Stimulated activated CD8-positive, alpha-beta memory T cell treated with anti-CD3 and anti-CD28 coated beads, Interleukin-7, amount 100 ng/mL, for 4 hours (primary cell): ENCODE data around the gene FITM1.

ENCODE experiments used
- DNase-seq, 2 donors: peaks; one replicate each; pipeline ENCODE4 v3.0.0-alpha.2; 2020; ENCODE audit warnings: low read depth in 2 of 2

The FITM1 gene

DNA sequence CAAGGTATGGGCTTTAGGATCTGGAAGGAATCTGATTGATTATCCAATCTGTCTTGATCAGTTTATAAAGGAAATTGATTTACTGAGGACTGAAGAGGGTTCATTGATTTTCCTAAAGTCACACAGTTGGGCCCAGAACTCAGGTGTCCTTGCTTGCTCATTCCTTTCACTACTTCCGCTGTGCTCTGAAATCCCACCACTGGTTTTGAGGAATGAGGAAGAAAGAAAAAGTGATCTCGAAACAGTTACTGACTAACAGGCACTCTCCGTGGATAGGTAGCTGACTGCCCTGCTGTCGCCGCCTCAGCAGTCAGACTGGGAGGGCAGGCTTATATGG, at the start of gene FITM1:
FITM1 (plus strand) TSS at position 280 of the 337 bp plus-strand sequence. CDS start 905 bp downstream, outside the sequence.
- no peak for DNase-seq

- DNase-seq: peak; percentile 30 to 61
Observed at GRCh38 chr14:24080888-24081738, 49.3 kb upstream of the FITM1 start.

DNA sequence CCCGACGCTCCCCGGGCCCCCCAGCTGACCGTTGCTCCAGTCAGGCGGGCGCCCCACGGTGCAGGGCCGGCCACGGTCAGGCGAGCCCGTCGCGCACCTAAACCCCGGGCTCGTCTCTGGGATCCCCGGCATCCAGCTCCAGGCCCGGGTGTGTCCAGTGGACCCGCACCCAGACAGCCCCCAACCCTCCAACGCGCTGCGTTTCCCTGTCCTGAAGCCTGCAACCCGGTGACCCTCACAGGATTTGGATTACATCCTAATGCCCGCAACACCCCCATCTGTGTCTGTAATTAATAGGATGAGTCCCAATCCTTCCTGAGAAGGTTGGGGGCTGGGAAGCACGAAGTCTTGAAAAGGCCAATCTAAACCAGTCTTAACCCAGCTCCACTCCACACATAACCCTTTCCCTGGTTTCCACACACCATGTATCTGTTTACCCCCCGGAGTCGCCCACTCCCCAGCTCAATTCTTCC, 48.7 kb upstream of the FITM1 start:
- DNase-seq: no peak

DNA sequence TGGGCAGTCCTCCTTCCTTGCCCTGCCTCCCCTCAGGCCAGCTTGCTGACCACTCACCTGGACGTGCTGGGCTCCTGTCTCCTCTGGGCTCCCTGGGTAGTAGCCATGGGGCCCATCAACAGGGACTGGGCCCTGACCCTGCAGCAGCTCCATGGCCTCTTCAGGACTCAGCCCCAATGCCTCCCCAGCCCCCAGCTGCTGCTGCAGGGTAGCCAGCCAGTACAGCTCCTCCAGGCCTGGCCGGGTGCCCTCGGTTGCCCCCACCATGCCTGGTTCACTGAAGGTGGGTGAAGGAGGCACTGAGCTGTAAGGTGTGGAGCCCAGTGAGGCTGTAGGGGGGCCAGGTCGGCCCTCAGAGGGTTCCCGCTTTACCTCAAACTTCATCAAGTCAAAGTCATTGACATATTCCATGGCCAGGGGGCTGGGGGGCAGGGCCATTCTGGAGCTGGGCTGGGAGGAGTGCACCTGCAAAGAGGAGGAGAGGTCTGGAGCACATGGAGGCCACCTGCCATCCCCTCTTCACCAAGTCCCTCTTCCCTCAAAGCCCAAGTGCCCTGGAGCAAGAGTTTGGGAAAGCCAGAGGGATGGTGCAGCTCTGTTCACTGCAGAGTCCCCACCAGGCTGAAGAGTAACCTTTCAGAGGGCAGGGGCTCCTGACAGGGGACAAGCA, 47.9 kb upstream of the FITM1 start:
- DNase-seq: no peak

DNA sequence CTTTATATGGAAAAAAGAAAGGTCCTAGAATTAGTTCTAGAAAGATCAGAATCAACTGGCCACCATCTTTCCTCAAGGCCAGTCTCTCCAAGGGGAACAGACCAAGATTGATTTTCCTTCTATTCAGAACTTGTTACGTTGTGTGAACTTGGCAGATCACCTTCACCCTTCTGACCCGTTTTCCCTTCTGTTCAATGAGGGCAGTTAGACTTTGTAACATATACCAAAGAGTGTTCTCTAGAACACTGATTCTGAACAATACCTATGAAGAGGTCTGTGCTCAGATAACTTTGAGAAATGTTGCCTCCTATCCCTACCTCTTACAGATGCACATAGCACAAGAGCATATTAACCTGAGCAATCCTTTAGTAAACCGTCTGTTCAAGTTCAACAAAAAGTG, 47.0 kb upstream of the FITM1 start:
- DNase-seq: no peak

DNA sequence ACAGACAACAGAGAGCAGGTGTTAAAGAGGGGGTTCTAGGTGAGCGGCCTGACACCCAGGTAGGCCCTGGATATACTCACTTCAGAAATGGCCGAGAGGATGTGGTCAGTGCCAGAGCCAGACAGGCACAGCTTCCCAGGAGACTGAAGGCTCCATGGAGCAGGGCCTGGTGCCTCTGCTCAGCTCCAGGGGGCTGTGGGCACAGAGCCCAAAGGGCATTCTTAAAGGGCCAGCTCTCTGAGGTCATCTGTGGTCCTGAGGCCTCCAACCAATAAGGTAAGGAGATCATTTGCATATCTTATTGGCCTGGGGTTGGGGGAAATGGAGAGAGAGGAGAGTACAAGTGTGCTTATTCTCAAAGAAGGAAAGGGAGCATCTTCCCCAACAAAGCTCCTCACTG, 46.0 kb upstream of the FITM1 start:
- no peak for DNase-seq

GRCh38 chr14:24085215-24085614, 45.2 kb upstream of the FITM1 start:
- DNase-seq: no peak

GRCh38 chr14:24086193-24086955, 44.1 kb upstream of the FITM1 start:
- no peak for DNase-seq

DNA sequence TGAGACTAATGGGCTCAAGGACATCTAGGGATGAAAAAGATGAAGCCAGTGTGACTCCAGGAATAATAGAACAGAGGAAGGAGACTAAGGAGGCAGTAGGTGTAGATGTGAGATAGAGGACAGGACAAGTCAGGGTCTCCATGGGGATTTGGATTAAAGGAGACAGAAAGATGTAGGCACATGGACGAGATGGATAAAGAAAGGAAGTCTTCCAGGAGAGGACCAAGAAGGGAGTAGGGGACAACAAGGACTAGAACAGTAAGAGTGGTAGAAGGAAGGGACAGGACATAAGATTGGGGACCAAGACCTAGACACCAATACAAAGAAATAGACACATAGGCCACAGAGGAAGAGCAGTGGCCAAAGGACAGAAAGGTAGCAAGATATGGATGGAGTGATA, 43.5 kb upstream of the FITM1 start:
- DNase-seq: no peak

GRCh38 chr14:24088095-24088494, 42.4 kb upstream of the FITM1 start:
- DNase-seq: no peak

GRCh38 chr14:24089890-24090289, 40.6 kb upstream of the FITM1 start:
- DNase-seq: no peak

DNA sequence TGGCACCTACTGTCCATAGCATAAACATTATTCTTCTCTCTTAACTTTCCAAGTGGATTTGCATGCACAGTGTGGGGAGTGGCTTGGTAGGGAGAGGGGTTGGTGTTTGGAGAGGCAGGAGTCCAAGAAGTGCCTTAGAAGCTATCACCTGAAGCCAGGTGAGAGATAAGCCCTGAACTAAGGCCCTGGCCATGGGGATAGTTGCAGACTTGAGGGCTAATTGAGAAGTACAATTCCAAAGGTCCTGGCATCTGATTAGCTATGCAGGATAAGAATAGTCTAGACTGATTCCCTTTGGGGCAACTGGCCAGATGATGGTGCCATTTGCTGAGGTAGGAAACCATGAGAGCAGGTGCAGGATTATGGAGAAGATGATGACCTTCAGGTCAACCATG, 38.4 kb upstream of the FITM1 start:
- DNase-seq: no peak

DNA sequence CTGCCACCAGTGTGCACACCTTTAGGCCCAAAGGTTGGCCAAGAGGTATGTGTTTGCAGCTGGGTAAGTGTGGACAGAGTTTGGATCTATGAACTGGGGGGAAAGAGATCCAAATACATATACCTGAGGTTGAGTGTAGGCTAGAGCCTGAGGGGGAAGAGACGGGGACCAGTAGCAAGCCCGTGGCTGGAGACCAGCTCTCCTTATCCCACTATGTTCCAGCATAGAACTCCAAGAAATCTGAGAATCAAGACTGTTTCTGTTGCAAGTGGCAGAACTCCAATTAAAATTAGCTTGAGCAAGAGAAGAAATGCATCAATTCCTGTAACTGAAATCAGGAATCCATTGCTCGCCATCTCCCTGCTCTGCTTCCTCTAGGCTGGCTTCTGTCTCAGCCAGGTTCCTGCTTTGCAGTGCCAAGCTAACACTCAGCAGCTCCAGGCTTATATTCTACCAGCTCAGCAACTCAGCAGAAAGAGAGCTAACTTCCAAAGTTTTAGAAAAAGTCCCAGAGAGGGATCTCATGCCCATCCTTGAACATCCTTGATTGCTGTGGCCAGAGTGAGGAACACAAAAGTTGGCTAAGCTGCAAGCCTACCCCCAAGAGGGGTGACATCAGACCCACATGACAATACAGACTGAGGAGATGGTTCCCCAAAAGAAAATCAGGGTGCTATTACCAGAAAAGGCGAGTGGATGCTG, 37.8 kb upstream of the FITM1 start:
- no peak for DNase-seq

GRCh38 chr14:24093207-24093900, 37.1 kb upstream of the FITM1 start:
- no peak for DNase-seq

GRCh38 chr14:24093901-24094840, 36.3 kb upstream of the FITM1 start, which contains the start of gene PCK2:
Gene PCK2, plus strand, starts transcription at chr14:24094311. Its CDS starts 95 bp downstream, at chr14:24094406.
- peak; percentile 72 to 79 for DNase-seq

DNA sequence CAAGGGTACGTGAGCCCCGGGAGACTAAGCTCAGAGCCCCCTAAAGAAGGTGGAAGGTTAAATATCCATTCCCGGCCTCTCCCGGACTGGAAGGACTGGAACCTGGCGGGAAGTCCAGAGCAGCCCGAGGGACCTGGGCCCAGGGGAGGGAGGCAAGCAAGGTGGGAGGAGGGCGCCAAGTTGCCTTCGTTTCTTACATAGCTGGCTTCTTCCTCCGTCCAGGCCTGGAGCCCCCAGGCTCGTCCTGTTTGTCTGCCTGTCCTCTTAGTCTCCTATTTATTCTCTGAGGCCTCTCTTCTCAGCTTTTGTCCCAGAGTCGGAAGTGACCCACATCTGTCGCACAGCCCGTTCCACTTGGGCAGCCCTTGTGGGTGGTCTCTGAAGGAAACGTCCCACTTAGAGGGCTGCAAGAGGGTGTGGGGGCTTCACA, 35.6 kb upstream of the FITM1 start:
- no peak for DNase-seq

- DNase-seq: peak; percentile 35 to 45
Observed at GRCh38 chr14:24095271-24096068, 35.0 kb upstream of the FITM1 start.

GRCh38 chr14:24096545-24097181, 33.8 kb upstream of the FITM1 start:
- no peak for DNase-seq
